NCI-H2081 treated with DMSO at 0.1 percent for 48 hours (cell line): ENCODE results near the gene IQGAP2.

Experiments
- DNase-seq: peaks from one replicate; lab custom pipeline; 2025; lab: John Stamatoyannopoulos, UW

The IQGAP2 gene

GRCh38 chr5:76606701-76607100 is 203.6 kb downstream of the IQGAP2 start:
- DNase-seq: no peak

DNA sequence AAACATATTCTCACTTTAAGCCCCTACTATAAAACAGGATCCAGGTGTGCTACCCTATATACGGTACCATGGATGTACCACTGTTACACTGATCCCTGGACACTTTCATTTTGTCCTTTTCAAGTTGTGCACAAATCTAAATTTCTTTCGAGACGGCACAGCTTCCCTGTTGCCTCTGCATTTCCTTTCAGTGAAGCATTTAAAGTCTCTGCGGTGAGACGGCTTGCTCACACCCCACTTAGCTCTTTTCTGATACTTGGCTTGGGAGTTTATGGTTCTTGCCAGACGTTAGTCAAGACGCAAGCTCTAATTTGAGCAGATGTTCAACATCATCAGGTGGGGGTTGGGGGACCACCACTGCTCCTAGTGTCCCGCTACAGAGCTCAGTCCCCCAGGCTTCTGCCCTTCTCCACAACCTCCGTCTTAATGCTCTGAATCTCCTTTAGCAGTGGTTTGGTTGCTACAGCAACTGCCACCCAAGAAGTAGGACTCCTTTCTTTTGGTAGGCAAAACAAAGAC is 204.3 kb downstream of the IQGAP2 start:
- no peak for DNase-seq

GRCh38 chr5:76608833-76609232 is 205.7 kb downstream of the IQGAP2 start:
- no peak for DNase-seq

GRCh38 chr5:76610196-76610595 is 207.1 kb downstream of the IQGAP2 start:
- no peak for DNase-seq

GRCh38 chr5:76612942-76613341 is 209.9 kb downstream of the IQGAP2 start:
- no peak for DNase-seq

- DNase-seq: no peak
These were observed 212.7 kb downstream of the IQGAP2 start for GRCh38 chr5:76615759-76616158.

GRCh38 chr5:76616206-76616605 is 213.1 kb downstream of the IQGAP2 start:
- no peak for DNase-seq

- DNase-seq: no peak
These were observed 214.1 kb downstream of the IQGAP2 start for GRCh38 chr5:76617229-76617628.

DNA sequence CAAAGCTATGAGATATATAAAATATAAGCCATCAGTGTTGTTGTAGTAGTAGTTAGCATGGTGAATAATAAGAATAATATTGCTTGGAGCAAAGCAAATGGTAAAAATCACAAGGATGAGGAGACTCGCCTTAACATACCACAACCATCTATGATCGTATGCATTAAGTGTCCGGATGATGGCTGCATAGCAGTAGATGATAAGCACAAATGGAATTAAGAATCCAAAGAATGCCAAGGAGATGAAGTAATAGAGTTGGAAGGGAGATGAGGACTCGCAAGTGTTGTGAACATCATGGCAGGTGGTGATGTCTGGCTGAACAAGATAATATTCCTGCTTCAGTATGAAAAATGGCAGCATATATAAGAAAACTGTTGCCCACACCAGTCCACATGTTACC is 214.6 kb downstream of the IQGAP2 start:
- no peak for DNase-seq

DNA sequence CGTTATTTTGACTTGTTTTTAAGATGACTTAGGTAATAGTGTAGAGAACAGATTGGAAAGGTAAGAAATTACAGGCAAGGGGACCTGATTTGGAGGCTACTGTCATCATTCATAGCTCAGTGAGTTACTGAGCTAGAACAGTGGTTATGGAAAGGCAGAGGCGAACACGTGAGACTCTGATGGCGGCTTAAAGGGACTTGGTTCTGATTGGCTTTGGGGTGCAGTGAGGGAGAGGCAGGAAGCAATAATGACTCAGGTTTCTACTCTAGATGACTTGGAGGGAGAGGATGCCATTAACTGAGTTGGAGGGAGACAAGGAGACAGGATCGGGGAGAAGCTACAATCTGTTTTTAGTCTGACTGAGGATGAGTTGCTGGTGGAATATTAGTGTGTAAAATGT is 217.1 kb downstream of the IQGAP2 start:
- DNase-seq: no peak

DNA sequence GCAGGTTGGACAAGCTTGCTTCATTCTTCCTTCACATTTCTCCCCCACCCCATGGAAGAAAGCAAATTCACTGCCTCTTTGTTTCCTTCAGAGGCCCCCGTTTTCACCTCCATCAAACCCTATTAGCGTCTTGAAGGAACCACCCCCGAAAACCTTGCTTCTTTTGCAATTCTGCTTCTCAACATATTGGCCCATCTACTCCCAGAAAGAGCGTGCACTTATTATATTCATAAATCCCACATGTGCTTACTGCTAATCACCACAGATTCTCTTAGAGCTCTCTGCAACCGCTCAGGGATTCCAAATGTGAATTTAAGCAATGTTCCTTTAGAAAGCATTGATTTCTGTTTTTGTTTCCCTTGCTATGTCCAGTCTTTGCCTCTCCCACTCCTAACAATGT is 219.0 kb downstream of the IQGAP2 start:
- DNase-seq: no peak

DNA sequence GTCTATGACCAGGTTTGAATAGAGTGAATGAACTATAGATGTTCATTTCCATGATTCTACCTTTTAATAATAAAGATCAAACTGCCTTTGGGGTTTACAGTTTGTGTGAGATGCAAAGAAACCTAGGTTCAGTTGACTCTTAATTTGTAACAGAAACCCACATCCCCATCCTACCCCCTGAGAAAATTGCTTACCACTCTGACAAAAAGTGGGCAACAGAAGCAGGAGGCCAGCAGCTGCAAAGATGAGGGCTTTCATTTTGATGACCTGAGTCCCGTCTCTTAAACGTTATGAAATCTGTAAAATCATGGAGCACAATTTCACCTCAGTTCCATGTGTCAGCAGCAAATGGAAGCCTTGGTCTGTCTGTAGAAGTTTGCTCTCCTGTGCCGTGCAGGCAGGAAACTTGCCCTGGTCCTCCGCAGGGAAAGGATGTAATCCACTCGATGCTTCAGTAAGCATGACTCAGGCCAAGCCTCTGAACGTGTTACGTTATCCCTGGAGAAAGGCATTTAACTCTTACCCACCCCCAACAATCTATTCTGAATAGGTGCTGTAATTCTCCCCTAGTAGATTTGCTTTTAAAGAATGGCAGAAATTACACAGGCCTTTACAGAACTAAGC is 220.0 kb downstream of the IQGAP2 start, which contains the start of gene F2RL2:
TSS of gene F2RL2 (minus strand) at position 431 of the 624 bp plus-strand sequence. CDS start at position 258, 173 bp downstream.
- DNase-seq: no peak

DNA sequence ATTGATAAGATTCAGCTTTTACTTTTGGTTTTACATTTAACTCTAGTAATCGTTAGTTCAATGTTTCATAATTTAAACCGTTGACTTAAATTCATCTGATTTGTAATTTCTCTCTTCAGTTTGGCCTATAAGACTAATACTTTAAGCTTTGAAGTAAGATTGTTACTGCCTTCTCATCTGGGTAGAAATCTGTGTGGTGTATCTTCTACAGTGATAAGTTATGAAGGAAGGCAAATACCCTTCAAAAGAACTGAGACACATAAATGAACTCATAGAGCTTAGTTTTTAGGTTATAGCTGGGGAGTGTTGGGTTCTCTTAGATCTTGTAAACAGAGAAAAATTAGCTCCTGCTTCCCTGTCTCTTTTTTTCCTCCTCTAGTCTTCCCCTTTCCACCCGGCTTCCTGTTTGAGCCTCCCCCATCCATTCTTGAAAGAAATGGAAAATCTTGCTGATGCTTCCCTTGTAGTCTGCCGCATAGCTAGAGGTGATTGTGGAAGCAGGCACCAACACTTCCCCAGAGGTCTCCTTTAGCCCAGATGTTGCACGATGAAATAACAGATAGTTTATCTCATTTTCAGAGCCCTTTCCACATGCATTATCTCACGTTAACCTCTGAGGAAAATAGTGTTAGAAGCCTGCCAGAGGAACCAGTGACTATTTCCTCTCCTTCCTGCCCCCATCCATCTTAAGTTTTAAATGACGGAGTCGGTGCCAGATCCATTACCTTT is 222.2 kb downstream of the IQGAP2 start:
- no peak for DNase-seq

- no peak for DNase-seq
These were observed 223.7 kb downstream of the IQGAP2 start for GRCh38 chr5:76626738-76627137.

DNA sequence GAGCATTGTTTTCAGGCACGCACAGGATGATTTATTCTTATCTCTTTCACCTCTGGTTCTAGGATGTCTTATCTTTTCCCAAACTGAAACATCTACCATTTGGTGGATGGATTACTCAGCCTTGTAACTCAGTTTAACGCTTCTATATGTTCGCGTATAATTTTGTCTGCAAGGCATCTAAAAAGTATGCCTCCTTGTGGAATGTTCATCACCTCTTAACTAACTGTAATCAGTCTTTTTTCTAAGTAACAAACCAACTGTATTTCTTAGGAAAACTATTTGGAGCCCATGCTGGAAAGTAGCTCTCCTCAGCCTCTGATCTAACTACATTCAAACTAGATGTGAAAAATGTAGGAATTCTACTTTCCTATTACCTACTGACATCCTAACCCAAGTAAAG is 231.6 kb downstream of the IQGAP2 start:
- no peak for DNase-seq

DNA sequence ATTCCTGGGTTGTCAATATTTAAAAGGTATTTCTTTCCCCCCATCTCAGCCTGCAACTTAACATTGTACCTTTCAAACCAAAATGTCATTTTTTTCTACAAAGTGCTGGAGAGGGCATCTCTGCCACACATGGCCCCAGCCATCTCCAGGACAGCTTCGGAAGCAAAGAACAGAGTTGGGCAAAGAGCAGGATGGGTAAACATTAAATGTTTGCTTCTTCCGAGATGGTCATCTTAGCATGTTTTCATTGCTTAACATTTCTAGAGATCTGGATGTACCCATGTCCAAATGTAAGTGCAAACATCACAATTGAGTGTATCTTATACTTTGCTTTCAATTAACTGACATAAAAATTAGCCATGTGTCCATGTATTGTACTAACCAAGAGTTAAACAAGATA is 234.4 kb downstream of the IQGAP2 start:
- no peak for DNase-seq

DNA sequence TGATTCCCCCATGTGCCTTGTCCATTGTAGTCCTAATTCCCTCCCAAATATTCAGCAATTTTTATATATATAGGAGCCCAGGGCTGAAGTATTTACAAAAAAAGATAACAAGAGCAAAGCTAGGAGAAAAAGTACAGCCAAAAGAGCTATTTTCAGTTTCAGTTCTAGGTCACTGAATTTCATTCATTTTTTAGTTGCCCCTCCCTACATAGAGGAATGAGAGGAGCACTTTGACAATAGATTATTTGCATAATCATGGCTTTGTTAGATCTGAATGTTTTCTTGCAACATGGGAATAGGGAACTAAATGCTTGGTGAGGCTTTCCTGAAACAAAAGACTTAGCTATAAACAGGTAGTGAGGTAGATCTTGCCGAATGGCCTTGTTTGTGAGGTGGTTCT is 235.4 kb downstream of the IQGAP2 start:
- no peak for DNase-seq

- DNase-seq: no peak
These were observed 238.5 kb downstream of the IQGAP2 start for GRCh38 chr5:76641514-76642120.

DNA sequence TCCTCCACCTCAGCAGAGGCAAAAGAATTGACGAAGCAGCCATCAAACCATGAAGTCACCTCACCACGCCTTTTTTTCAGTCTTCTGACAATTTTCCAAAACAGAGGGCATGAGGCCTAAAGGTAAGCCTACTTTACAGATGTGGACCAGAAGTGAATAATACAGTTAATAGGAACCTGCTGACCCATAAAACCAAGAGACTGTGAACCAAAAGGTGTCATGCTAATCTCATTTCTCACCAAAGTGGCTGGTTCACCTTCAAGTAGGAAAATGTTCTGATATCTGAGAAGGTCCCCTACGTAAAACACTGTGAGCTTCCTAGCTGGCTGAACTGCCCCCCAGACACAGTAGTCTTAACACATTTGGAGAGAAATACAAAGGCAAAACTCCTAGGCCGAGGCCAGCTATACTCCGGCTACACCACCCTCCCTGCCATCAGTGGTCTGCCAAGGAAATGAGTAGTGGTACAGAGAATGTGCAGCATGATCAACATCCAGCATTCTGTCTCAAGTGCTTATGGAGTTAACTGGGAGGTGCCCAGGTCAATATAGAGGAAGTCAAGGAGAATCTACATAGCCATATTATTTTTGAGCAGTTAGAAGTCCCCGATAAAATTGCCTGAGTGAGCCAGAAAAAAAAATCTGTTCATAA is 239.4 kb downstream of the IQGAP2 start:
- DNase-seq: no peak

- DNase-seq: no peak
These were observed 240.3 kb downstream of the IQGAP2 start for GRCh38 chr5:76643371-76643770.

DNA sequence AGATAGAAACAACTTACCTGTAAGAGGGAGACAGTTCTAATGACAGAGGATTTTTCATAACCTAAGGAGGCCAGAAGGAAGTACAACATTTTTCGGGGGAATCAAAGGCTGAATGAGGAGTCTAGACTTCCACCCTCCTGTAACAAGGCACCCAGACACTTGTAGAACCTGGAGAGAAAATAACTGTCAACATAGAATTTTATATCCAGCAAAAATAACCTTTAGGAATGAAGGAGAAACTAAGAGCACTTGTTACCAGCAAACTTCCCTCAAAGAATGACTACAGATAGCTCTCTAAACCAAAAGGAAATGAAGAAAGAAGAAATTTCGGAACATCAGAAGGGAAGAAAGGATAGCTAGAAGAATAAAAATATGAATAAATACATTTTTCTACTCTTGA is 246.1 kb downstream of the IQGAP2 start:
- no peak for DNase-seq

GRCh38 chr5:76652809-76653414 is 249.8 kb downstream of the IQGAP2 start:
- DNase-seq: no peak
